Ishikawa (cell line): Measurements from ENCODE around the gene SPATA17.

ENCODE experiments used
- CREB1 ChIP-seq: IDR thresholded peaks from 2 replicates; pipeline ENCODE4 v1.6.1; 2012; ENCODE audit warnings: low read depth
- EP300 ChIP-seq: IDR thresholded peaks from 2 replicates; pipeline ENCODE4 v1.6.1; 2012; ENCODE audit warnings: borderline replicate concordance
- FOXM1 ChIP-seq: IDR thresholded peaks from 2 replicates; pipeline ENCODE4 v1.6.1; 2012; ENCODE audit warnings: low read depth, borderline replicate concordance
- MAX ChIP-seq: IDR thresholded peaks from 2 replicates; pipeline ENCODE4 v1.6.1; 2012
- NFIC ChIP-seq: IDR thresholded peaks from 2 replicates; pipeline ENCODE4 v1.6.1; 2012
- RAD21 ChIP-seq: IDR thresholded peaks from 2 replicates; pipeline ENCODE4 v1.6.1; 2012; ENCODE audit warnings: low read depth
- REST ChIP-seq: IDR thresholded peaks from 2 replicates; pipeline ENCODE4 v1.6.1; 2012; ENCODE audit warnings: low read depth, mild to moderate bottlenecking
- TAF1 ChIP-seq: IDR thresholded peaks from 2 replicates; pipeline ENCODE4 v1.6.1; 2012; ENCODE audit warnings: low read depth, mild to moderate bottlenecking
- TCF12 ChIP-seq: IDR thresholded peaks from 2 replicates; pipeline ENCODE4 v1.6.1; 2012; ENCODE audit warnings: low read depth
- TEAD4 ChIP-seq: IDR thresholded peaks from 2 replicates; pipeline ENCODE4 v1.6.1; 2012
- USF1 ChIP-seq: IDR thresholded peaks from 2 replicates; pipeline ENCODE4 v1.6.1; 2012
- YY1 ChIP-seq: IDR thresholded peaks from 2 replicates; pipeline ENCODE4 v1.6.1; 2012; ENCODE audit warnings: low read depth
- ZBTB7A ChIP-seq: IDR thresholded peaks from 2 replicates; pipeline ENCODE4 v1.6.1; 2012; ENCODE audit warnings: low read depth

GRCh38 chr1:217891966-217892365, 260.8 kb downstream of the SPATA17 start:
- TF ChIP-seq REST (no peak), USF1 (no peak), TAF1 (no peak), EP300 (no peak), MAX (no peak), FOXM1 (no peak), YY1 (no peak), TEAD4 (no peak), NFIC (no peak), TCF12 (no peak), ZBTB7A (no peak), CREB1 (no peak), RAD21 (no peak)
